GM21717 (cell line): ENCODE data around the gene ADGRL3.

Experiments
- ATAC-seq: cut with Tn5 transposase; IDR thresholded peaks from one replicate; pipeline ENCODE4 v1.9.1; 2021; ENCODE audit warnings: mild to moderate bottlenecking, moderate library complexity; ENCODE audit not compliant: unreplicated experiment

Gene ADGRL3

GRCh38 chr4:61407642-61408618, 207.8 kb downstream of the ADGRL3 start:
- ATAC-seq: no peak

DNA sequence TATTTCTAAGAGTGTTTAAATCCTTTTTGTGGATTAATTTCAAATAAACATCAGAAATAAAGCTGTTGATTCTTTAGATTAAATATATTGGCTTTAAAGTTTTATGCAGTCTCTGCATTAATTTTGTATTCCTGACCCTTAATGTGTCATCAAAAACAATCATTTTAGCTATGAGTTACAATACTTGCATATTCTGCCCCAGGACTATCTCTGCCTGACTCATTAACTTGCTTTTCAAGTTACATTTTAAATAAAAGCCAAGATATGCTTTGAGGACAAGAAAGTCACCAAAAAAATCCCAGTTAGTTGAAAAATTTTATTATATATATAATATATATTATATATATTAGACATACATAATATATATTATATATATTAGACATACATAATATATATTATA, 208.7 kb downstream of the ADGRL3 start:
- ATAC-seq: no peak

DNA sequence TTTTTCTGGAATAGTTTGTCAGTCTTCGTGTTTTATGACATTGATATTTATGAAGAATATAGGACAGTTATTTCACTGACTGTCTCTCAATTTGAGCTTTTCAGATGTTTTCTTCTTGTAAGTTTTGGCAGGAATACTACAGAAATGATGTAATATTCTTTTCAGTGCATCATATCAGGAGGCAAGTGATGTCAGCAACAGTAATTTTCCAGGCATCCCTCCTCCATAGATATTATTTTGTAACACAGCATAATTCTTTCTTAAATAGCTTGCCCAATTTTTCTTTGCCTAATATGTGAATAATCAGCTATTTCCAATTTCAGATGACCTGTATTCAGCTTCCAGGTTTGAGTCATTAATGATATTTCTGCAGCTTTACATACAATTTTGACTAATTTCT, 211.1 kb downstream of the ADGRL3 start:
- no peak for ATAC-seq

- no peak for ATAC-seq
Observed at GRCh38 chr4:61425315-61425714, 225.2 kb downstream of the ADGRL3 start.

- no peak for ATAC-seq
Observed at GRCh38 chr4:61426229-61426628, 226.1 kb downstream of the ADGRL3 start.

- ATAC-seq: no peak
Observed at GRCh38 chr4:61427099-61427817, 227.1 kb downstream of the ADGRL3 start.

GRCh38 chr4:61427818-61428495, 227.8 kb downstream of the ADGRL3 start:
- no peak for ATAC-seq

- ATAC-seq: no peak
Observed at GRCh38 chr4:61428950-61429349, 228.8 kb downstream of the ADGRL3 start.

DNA sequence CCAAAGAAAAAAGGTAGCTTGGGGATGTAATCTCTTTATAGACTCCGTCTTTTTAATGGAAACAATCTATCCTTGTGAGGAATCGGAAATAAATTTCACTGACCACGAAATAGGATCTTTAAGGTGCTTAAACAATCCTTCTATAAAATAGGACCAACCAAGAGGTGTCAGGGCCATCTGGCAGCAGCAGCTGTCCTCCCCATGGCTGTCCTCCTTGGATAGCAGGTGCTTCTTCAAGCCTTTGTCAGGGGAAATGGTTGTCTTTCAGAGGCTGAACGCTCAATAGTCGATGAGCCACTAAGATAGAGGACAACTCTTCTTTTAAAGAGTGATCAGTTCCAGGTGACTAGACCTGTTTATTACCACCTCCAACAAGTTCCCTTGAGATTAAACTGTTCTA, 231.0 kb downstream of the ADGRL3 start:
- no peak for ATAC-seq

DNA sequence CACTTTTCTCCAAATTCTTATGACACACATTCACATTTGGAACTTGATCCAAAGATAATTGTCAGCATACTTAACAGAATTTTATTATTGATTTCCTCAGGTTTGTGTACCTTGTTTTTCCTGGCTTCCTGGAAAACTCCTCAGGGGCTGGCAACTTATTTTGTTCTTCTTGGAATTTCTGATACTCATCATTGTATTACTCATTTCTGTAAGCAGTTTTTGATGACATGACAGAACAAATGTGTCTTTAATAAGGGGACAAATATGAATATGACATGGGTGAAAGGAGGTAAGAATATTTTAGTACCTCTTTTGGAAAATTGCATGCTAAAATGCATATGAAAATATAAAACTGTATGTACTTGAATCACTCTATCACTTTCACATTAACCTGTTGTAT, 237.8 kb downstream of the ADGRL3 start:
- ATAC-seq: no peak

DNA sequence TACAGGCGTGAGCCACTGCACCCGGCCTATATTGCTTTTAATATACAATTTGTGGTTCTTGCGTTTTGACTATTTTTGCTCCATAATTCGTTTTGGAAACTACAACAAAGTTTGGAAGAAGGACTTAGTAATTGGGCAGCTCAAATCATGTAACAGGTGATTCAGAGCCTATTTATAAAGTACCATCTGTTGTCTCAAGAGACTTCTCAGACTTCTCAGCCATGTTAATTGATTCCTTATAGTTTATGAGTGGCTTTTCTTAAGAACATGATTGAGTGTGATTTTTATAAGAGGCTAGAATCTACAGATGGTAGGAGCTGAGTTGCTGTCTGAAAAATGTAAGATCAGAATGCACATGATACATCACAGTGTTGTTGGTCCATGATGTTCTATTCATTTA, 240.2 kb downstream of the ADGRL3 start:
- ATAC-seq: no peak

DNA sequence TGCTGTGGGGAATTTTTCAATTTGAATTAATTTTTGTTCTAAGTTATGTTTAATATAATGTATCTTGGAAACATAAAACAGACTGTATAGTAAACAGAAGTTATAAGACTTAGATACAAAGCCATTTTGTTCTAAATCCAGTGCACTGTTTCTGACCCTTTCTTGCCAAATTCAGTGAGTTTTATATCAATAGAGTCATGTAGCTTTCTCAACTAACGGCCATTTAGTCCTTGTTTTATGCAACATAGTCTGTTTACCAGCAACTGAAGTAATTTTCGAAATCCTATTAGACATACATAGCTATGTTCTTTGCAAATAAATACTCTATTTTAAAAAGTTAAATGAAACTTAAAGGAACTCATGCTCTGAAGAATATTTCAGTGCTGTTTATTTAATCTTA, 242.8 kb downstream of the ADGRL3 start:
- ATAC-seq: no peak

DNA sequence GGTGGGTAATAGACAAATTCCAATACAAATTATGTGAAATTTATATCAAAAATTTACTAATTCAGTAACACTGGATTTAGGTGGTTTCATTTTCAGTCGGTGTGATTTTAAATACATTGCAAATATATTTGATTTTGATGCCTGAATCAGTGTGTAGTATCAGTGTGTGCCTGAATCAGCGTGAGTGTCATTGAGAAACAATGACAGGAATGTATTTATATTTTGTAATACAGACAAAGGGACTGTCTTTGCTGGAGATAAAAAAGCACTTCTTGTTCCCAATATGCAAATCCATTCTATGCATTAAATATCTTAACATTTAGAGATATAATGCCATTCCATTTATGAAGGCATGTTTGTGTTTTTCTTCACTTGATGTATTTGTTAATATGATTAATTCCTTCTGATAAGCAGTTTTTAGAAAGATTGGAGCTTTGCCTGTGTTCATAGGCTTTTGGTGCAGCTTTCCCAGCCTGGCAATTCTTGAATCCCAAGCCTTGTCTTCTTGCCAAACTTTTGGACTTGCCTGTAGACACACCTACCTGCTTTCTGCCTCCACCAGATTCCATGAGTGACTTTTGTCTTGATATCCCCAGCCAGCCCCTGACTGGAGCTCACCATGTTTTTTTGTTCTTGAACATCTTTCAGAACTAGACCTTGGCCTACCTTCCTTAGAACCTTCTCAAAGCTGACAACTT, 243.8 kb downstream of the ADGRL3 start:
- ATAC-seq: no peak

DNA sequence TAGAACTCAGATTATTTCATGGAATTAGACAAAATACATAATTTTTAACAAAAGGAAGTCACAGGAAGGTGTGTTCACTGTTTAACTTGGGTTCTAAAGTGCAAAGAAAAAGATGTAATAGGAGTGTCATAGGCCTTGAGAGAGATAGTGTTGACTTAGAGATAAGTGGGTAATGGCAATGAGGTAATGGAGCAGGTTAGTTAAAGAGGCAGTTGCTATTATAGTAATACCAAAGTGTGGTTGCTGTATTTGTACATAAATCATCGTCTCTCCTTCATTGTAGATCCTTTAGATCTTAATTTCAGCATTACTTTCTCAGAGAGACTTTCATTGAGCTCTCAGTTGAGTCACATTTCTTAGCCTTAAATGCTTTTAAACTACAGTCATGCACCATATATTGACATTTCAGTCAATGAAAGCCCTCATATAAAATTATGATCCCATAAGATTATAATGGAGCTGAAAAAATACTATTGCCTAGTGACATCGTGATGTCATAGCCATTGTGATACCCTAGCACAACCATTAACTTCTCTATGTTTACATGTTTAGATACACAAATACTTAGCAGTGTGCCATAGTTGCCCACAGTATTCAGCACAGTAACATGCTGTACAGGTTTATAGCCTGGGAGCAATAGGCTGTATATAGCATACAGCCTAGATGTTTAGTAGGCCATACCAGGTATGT, 245.4 kb downstream of the ADGRL3 start:
- no peak for ATAC-seq

DNA sequence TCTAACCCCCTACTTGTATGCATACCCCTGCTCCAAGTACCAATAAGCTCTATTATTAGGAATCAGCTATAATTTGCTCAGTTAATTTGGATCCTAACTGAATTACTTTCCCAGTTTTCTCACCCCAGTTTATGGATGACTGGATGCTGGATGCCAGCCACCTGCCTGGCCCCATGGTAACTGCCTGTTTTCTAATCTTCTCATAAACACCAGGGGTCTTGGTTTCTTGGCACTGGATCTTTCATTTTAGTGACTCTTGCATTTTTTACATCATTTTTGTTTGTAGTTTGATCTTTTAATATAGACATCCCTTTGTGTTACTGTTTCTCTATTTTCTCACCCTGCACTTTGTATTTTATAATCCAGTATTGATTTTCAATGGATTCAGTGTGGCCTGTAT, 246.8 kb downstream of the ADGRL3 start:
- ATAC-seq: no peak

DNA sequence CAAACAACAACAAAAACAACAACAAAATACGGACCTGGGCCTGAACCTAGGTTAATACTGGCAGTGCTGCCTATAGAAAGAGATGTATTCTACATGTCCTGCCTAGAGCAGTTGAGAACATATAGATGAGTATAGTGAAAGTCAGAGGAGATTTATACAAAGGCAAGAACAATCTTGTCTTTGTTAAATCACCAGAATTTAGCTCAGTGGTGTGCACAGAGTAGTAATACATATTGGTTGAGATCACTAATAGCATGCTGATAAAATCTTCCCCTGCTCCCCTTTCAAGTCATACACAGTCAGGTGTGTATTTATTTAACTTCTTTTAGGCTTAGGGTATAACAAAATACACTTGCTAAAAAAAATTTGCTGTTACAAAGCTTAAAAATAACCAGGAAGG, 247.8 kb downstream of the ADGRL3 start:
- no peak for ATAC-seq

DNA sequence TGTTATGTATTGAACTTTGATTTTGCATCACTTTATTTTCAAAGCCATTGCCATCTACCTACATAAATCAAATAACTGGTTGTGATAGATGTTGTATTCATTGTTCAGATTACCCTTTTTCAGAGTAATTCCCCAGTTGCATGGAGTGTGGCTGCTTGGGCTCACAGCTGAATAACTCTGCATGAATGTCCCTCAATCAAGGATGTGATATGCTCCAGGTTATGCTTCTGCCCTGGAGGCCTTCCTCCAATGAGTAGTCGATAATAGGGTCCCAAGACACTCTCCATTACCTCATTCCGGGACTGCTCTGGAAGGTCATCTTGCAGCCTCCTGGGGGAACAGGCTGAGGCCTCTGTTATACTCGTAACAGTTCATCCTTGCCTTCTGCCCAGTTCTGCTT, 251.8 kb downstream of the ADGRL3 start:
- ATAC-seq: no peak

DNA sequence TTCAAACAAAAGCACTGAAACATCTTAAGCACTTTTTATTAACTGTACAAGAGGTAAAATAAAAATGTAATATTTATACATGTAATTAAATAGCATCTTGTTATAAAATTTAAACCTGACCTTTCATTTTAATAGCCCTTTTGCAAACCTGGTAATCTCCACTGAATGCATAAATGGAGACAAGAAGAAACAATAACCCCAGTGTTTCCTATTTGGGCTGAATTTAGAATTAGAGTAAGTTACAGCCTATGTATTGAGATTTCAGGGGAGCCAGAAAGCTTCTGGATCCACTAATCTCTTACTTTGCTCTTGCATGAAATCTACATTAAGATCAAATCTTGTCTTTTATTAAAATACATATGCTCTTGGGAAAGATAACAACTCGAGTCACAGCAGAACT, 261.8 kb downstream of the ADGRL3 start:
- ATAC-seq: no peak

- no peak for ATAC-seq
Observed at GRCh38 chr4:61462451-61463326, 262.6 kb downstream of the ADGRL3 start.
